NT2/D1 (cell line): ENCODE data around the gene PLA2G4A.

Experiments
- DNase-seq: peaks from one replicate; pipeline ENCODE4 v3.0.0-alpha.2; 2011; ENCODE audit warnings: low read depth, low spot score
- H3K27me3 ChIP-seq: 2 replicates; pipeline ENCODE4 v1.6.0; 2011; ENCODE audit warnings: mild to moderate bottlenecking; ENCODE audit not compliant: insufficient read length, insufficient read depth
- H3K36me3 ChIP-seq: 2 replicates; pipeline ENCODE4 v1.6.1; 2011; ENCODE audit warnings: mild to moderate bottlenecking, low read length, mixed read lengths; ENCODE audit not compliant: insufficient read depth, insufficient read length
- H3K4me1 ChIP-seq: 2 replicates; pipeline ENCODE4 v1.5.1; 2011; ENCODE audit not compliant: insufficient read depth, insufficient read length
- H3K4me3 ChIP-seq: 2 replicates; pipeline ENCODE4 v1.5.1; 2011; ENCODE audit warnings: low read depth; ENCODE audit not compliant: insufficient read length
- H3K9ac ChIP-seq: 2 replicates; pipeline ENCODE4 v1.6.0; 2011; ENCODE audit warnings: low read depth; ENCODE audit not compliant: insufficient read length
- H3K9me3 ChIP-seq: 2 replicates; pipeline ENCODE4 v1.5.1; 2011; ENCODE audit warnings: mild to moderate bottlenecking, low read length; ENCODE audit not compliant: insufficient read depth
- SUZ12 ChIP-seq: IDR thresholded peaks from 2 replicates; pipeline ENCODE4 v1.6.1; 2011; ENCODE audit not compliant: insufficient read length, insufficient read depth; ENCODE audit errors: extremely low read depth
- YY1 ChIP-seq: IDR thresholded peaks from 2 replicates; pipeline ENCODE4 v1.6.1; 2011; ENCODE audit not compliant: insufficient read length, insufficient read depth
- ZNF274 ChIP-seq: IDR thresholded peaks from 2 replicates; pipeline ENCODE4 v1.6.1; 2011; ENCODE audit warnings: mild to moderate bottlenecking, low read depth, low read length

PLA2G4A gene

DNA sequence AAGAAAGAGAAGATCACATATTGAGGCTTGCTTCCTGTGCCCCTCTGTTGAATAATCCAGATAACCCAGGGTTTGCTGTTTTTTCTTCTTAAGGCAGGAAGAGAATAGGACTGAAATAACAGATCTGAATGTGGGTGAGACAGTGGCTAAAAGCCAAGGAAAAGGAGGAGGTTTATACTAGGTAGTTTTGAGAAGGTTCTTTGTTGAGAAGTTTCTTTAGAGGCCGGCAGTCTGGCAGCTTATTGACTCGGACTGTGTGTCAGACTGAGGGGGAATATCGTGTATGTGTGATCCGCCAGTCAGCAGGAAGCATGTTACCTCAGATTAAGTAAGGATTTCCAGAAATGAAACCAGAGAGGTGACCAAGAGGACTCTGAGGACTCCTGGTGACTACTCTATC is 119.8 kb downstream of the PLA2G4A start:
- no peaks in the 10 kb centered on the region for H3K36me3 ChIP-seq
- no peaks in the 10 kb centered on the region for H3K9me3 ChIP-seq
- TF ChIP-seq ZNF274 = no peak
- no peak for TF ChIP-seq SUZ12
- no peak for TF ChIP-seq YY1
- H3K4me3 ChIP-seq = no peak overlapping the region
- no peak for DNase-seq
- H3K4me1 ChIP-seq = no peaks in the 10 kb centered on the region
- H3K9ac ChIP-seq = no peak overlapping the region
- H3K27me3 ChIP-seq = no peaks in the 10 kb centered on the region

DNA sequence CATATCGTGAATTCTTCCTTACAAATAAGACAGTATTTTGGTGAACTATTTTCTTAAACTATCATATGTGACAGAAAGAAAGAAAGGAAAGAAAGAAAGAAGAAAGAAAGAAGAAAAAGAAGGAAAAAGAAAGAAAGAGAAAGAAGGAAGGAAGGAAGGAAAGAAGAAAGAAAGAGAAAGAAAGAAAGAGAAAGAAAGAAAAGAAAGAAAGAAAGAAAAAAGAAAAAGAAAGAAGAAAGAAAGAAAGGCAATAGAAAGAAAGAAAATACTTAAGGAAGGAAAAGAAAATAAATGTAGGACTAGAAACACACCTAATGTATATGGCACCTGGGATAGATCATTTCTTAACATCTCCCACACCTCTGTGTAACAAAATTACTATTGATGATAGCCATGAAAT is 120.4 kb downstream of the PLA2G4A start:
- Histone ChIP-seq H3K9ac (no peak overlapping the region), H3K4me1 (no peaks in the 10 kb centered on the region), H3K27me3 (no peaks in the 10 kb centered on the region), H3K36me3 (no peaks in the 10 kb centered on the region), H3K4me3 (no peak overlapping the region), H3K9me3 (no peaks in the 10 kb centered on the region)
- DNase-seq = no peak
- no peak for TF ChIP-seq YY1
- no peak for TF ChIP-seq SUZ12
- no peak for TF ChIP-seq ZNF274

DNA sequence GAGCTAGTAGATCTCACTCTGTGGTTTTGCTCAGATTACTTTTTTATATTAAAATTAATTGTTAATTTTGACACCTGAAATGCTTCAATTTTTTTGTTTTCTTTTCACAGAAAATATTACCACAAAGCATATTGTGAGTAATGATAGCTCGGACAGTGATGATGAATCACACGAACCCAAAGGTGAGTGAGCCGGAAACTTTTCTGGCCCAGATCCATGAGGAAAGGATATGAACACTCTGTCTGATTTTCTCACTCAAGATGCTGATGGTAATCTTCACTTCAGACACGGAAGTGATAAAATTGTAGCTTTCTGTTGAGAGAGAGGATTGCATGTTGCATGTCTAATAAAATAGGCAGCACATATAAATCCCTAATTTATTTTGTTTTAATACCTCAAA is 121.8 kb downstream of the PLA2G4A start:
- Histone ChIP-seq H3K27me3 (no peaks in the 10 kb centered on the region), H3K4me3 (no peak overlapping the region), H3K9me3 (no peaks in the 10 kb centered on the region), H3K9ac (no peak overlapping the region), H3K4me1 (no peaks in the 10 kb centered on the region), H3K36me3 (no peaks in the 10 kb centered on the region)
- no peak for DNase-seq
- TF ChIP-seq SUZ12 (no peak), YY1 (no peak), ZNF274 (no peak)

DNA sequence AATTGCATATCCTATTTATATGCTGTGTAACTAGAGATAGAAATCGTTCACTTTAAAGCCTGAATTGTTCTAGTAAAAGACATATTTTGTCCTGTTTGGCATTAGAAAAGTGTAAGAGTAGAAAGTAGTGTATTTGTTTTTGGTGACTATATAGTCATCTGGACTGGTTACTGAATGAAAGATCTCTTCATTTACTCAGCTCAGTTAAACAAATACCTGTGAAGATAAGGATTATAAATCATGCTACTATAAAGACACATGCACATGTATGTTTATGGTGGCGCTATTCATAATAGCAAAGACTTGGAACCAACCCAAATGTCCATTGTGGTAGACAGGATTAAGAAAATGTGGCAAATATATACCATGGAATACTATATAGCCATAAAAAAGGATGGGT is 125.1 kb downstream of the PLA2G4A start:
- no peak for DNase-seq
- no peak for TF ChIP-seq ZNF274
- no peak for TF ChIP-seq YY1
- TF ChIP-seq SUZ12 = no peak
- H3K9ac ChIP-seq = no peak overlapping the region
- no peak overlapping the region for H3K4me3 ChIP-seq
- H3K9me3 ChIP-seq = no peaks in the 10 kb centered on the region
- no peaks in the 10 kb centered on the region for H3K4me1 ChIP-seq
- H3K27me3 ChIP-seq = no peaks in the 10 kb centered on the region
- no peaks in the 10 kb centered on the region for H3K36me3 ChIP-seq

DNA sequence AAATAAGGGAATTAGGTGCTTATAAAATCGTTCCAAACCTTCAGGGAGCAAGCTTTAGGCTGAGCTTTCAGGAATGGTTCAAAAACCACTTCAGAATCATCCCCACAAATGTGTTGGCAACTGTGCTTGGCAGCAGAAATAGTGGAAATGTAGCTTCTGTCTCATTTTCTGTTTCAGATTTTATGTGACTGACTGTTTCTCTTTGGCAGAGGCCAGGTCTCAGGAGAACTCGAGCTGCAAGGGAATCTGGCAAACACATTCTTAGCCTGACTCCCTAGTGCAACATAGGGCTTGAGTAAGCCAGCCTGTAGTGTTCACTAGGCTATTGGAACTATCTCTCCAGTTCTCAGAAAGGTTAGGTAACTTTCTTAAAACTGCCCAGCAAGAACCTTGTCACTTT is 128.6 kb downstream of the PLA2G4A start:
- no peak for DNase-seq
- TF ChIP-seq ZNF274 = no peak
- TF ChIP-seq YY1 = no peak
- no peak for TF ChIP-seq SUZ12

DNA sequence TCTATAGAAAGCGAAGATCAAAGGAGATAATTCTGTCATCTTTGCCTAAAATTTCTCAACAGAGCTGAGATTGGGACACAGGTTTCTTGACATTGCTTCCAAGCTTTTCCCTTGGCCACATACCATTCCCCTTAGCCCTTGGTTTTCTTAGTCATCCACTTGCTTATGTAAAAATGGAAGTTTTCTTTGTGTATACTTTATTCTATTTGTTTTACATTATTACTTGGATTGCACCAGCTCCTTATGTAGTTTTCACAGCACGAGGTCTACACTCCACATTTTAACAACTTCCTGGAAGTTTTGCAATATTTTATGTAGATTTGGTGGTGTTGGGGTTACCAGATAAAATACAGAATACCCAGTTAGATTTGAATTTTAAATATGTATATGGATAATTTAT is 129.8 kb downstream of the PLA2G4A start:
- Histone ChIP-seq H3K36me3 (no peaks in the 10 kb centered on the region), H3K9me3 (no peaks in the 10 kb centered on the region), H3K9ac (no peak overlapping the region), H3K4me1 (no peaks in the 10 kb centered on the region), H3K4me3 (no peak overlapping the region), H3K27me3 (no peaks in the 10 kb centered on the region)
- no peak for DNase-seq
- no peak for TF ChIP-seq ZNF274
- TF ChIP-seq SUZ12 = no peak
- no peak for TF ChIP-seq YY1

More for the DNA sequence above, 128.6 kb downstream of the PLA2G4A start:
- no peaks in the 10 kb centered on the region for H3K36me3 ChIP-seq
- H3K4me1 ChIP-seq = no peaks in the 10 kb centered on the region
- H3K9me3 ChIP-seq = no peaks in the 10 kb centered on the region
- no peaks in the 10 kb centered on the region for H3K27me3 ChIP-seq
- no peak overlapping the region for H3K9ac ChIP-seq
- H3K4me3 ChIP-seq = no peak overlapping the region

DNA sequence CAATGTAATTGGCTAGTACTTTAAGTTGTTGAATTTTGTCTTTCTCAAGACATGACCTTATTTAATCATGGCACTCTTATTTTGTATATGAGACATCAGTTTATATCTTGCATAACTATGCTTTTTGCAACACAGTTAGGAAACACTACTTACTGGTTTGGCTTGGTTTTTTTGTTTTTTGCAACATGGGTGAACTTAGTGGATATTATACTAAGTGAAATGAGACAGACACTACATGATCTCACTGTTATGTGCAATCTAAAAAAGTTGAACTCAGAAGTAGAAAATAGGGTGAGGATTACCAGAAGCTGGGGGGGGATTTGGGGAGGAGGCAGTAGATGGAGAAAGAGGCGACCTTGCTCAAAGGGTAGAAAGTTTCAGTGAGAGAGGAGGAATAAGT is 132.1 kb downstream of the PLA2G4A start:
- TF ChIP-seq ZNF274 (no peak), SUZ12 (no peak), YY1 (no peak)
- H3K4me3 ChIP-seq = no peak overlapping the region
- H3K9me3 ChIP-seq = no peaks in the 10 kb centered on the region
- H3K4me1 ChIP-seq = no peaks in the 10 kb centered on the region
- no peak overlapping the region for H3K9ac ChIP-seq
- H3K27me3 ChIP-seq = no peaks in the 10 kb centered on the region
- no peak for DNase-seq
- no peaks in the 10 kb centered on the region for H3K36me3 ChIP-seq

DNA sequence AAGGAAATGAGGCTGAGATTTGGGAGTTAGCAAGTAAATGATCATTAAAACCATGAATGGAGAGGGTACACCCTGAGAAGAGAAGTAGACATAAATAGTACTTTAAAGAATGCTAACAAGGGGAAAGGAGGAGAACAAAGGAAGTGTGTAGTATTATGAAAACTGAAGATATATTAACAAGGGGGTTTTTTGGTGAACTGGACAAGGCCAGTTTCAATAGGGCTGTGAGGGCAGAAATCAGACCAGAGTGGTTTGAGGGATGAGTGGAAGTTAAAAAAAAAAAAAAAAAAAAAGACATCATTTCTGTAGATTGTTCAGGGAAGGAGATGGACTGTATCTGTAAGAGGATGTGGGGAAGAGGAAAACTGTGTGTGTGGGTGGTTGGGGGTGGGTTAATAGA is 137.1 kb downstream of the PLA2G4A start:
- Histone ChIP-seq H3K4me3 (no peak overlapping the region), H3K4me1 (no peaks in the 10 kb centered on the region), H3K36me3 (no peaks in the 10 kb centered on the region), H3K9ac (no peak overlapping the region), H3K9me3 (no peaks in the 10 kb centered on the region), H3K27me3 (no peaks in the 10 kb centered on the region)
- TF ChIP-seq SUZ12 (no peak), YY1 (no peak)
- DNase-seq = no peak
